ENCODE results near the gene MICAL3.

MICAL3 gene

GRCh38 chr22:17808693-17809403 lies 215.5 kb downstream of the MICAL3 start:
- no peak overlapping the region for H2AFZ ChIP-seq (ENCODE audit: low read depth, low read length)
- peak overlapping the region; percentile 25; the same call in 1 of the 2 replicates for H3K9ac ChIP-seq (ENCODE audit: low read length)
- no peak overlapping the region for H3K4me3 ChIP-seq (ENCODE audit: low read length)

DNA sequence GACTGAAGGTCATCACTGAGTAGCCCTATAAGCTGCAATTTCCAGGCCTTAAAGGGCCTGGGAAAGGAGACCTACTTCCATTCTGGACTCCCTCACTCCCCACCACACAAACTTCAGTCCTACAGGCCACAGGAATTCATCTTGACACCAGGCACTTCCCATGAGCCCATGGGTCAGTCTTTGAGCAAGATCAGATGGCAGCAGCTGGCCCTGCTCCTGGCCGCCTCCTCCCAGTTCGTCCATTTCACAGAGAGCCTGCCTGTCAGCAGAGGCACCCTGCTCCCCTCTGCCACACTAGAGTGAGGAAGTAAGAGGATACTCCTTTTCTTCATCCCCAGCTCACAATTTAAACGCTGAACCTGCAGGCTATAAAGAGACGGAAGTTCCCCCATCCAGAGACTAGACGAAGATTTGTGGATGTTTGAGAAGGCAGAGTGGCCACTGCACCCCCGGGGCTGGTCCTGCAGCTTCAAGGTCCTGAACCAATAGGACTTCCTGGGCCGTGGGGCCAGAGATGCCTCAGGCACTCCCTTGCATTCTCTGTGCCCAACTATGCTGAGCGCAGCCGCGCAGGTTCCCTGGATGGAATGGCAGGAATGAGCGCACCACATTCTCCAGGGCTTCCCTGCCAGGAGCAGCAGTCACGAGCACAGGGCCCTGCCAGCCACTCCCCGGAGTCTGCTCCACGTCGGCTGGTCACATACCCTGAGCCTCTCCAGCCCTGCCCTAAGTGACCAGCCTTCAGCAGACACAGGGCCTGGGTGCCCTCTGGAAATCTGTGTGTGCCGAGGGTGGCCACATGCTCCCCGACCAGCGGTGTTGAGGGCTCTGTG lies 216.6 kb downstream of the MICAL3 start:
- Histone ChIP-seq H3K36me3 (replicated peaks; ENCODE audit: low read depth, low read length) (peaks cover 87% of the 10 kb centered on the region), H3K4me1 (ENCODE audit: low read length) (peaks cover 45% of the 10 kb centered on the region), H3K79me2 (ENCODE audit: low read length) (no peaks in the 10 kb centered on the region), H3K9ac (ENCODE audit: low read length) (no peak overlapping the region), H4K20me1 (ENCODE audit: insufficient read depth, low read length) (no peaks in the 10 kb centered on the region), H3K27ac (ENCODE audit: low read length) (no peak overlapping the region), H3K4me2 (ENCODE audit: low read length) (no peak overlapping the region), H3K27me3 (ENCODE audit: low read depth, low read length) (no peaks in the 10 kb centered on the region), H2AFZ (ENCODE audit: low read depth, low read length) (no peak overlapping the region), H3K9me3 (ENCODE audit: insufficient read depth, low read length) (no peaks in the 10 kb centered on the region), H3K4me3 (ENCODE audit: low read length) (no peak overlapping the region)
- TF ChIP-seq CTCF (IDR thresholded peaks at IDR 0.05; ENCODE audit: low read depth, low read length) (no peak), EZH2phosphoT487 (IDR thresholded peaks at IDR 0.05; ENCODE audit: low read depth) (no peak)

More at GRCh38 chr22:17808693-17809403, 215.5 kb downstream of the MICAL3 start:
- H3K79me2 ChIP-seq (ENCODE audit: low read length), result no peaks in the 10 kb centered on the region
- H3K27me3 ChIP-seq (ENCODE audit: low read depth, low read length), result no peaks in the 10 kb centered on the region
- TF ChIP-seq EZH2phosphoT487 (IDR thresholded peaks at IDR 0.05; ENCODE audit: low read depth) (no peak), CTCF (IDR thresholded peaks at IDR 0.05; ENCODE audit: low read depth, low read length) (no peak)
- peaks cover 40% of the 10 kb centered on the region for H3K4me1 ChIP-seq (ENCODE audit: low read length)
- H4K20me1 ChIP-seq (ENCODE audit: insufficient read depth, low read length), result no peaks in the 10 kb centered on the region
- peaks cover 87% of the 10 kb centered on the region for H3K36me3 ChIP-seq (replicated peaks; ENCODE audit: low read depth, low read length)
- H3K4me2 ChIP-seq (ENCODE audit: low read length), result no peak overlapping the region
- H3K9me3 ChIP-seq (ENCODE audit: insufficient read depth, low read length), result no peaks in the 10 kb centered on the region
- H3K27ac ChIP-seq (ENCODE audit: low read length), result peak overlapping the region; percentile 86; the same call in 1 of the 2 replicates

- Histone ChIP-seq H3K4me1 (ENCODE audit: low read length) (peaks cover 52% of the 10 kb centered on the region), H3K79me2 (ENCODE audit: low read length) (no peaks in the 10 kb centered on the region)
- TF ChIP-seq EZH2phosphoT487 (IDR thresholded peaks at IDR 0.05; ENCODE audit: low read depth) (no peak), CTCF (IDR thresholded peaks at IDR 0.05; ENCODE audit: low read depth, low read length) (no peak)
These were observed 217.3 kb downstream of the MICAL3 start for GRCh38 chr22:17807086-17807485.

DNA sequence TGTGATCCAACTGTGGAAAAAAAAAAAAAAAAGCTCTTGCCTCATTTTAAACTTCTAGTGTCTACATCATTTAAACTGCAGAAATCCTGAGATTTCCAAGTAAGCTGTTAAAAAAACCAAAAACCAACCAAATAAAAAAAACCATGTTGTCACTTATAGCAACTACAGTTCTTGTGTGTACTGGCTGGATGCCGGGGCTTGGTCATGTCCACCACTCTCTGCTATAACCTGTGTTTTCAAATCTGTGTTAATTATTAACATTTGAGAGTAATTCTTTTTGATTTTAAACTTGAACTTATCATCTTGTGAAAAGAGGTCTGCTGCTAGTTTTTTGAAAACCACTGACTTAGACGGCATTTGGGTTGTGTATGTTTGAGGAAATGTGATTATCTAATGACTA lies 217.9 kb downstream of the MICAL3 start:
- no peak overlapping the region for H3K4me2 ChIP-seq (ENCODE audit: low read length)
- no peaks in the 10 kb centered on the region for H3K9me3 ChIP-seq (ENCODE audit: insufficient read depth, low read length)
- no peaks in the 10 kb centered on the region for H3K27me3 ChIP-seq (ENCODE audit: low read depth, low read length)
- H3K27ac ChIP-seq (ENCODE audit: low read length), result no peak overlapping the region
- peaks cover 57% of the 10 kb centered on the region for H3K4me1 ChIP-seq (ENCODE audit: low read length)
- no peak for TF ChIP-seq EZH2phosphoT487 (IDR thresholded peaks at IDR 0.05; ENCODE audit: low read depth)
- TF ChIP-seq CTCF (IDR thresholded peaks at IDR 0.05; ENCODE audit: low read depth, low read length), result no peak
- no peaks in the 10 kb centered on the region for H3K79me2 ChIP-seq (ENCODE audit: low read length)
- H2AFZ ChIP-seq (ENCODE audit: low read depth, low read length), result no peak overlapping the region
- H3K9ac ChIP-seq (ENCODE audit: low read length), result no peak overlapping the region
- peaks cover 80% of the 10 kb centered on the region for H3K36me3 ChIP-seq (replicated peaks; ENCODE audit: low read depth, low read length)
- H4K20me1 ChIP-seq (ENCODE audit: insufficient read depth, low read length), result no peaks in the 10 kb centered on the region
- no peak overlapping the region for H3K4me3 ChIP-seq (ENCODE audit: low read length)

More at GRCh38 chr22:17807086-17807485, 217.3 kb downstream of the MICAL3 start:
- Histone ChIP-seq H3K4me3 (ENCODE audit: low read length) (no peak overlapping the region), H3K9ac (ENCODE audit: low read length) (no peak overlapping the region), H3K27ac (ENCODE audit: low read length) (no peak overlapping the region), H3K36me3 (replicated peaks; ENCODE audit: low read depth, low read length) (peaks cover 86% of the 10 kb centered on the region), H4K20me1 (ENCODE audit: insufficient read depth, low read length) (no peaks in the 10 kb centered on the region), H3K27me3 (ENCODE audit: low read depth, low read length) (no peaks in the 10 kb centered on the region), H2AFZ (ENCODE audit: low read depth, low read length) (no peak overlapping the region), H3K9me3 (ENCODE audit: insufficient read depth, low read length) (no peaks in the 10 kb centered on the region), H3K4me2 (ENCODE audit: low read length) (no peak overlapping the region)

Data from OCI-LY3 (cell line).